SK-N-SH (cell line): ENCODE data around the gene PPP1R10. TPM values are rescaled to one million over a fixed set of nuclear protein-coding genes. Genes with fewer than 3 reads are reported as not detected.

Source experiments
- CTCF ChIA-PET: fragments of 300-600, 350-600 bp; formaldehyde crosslinking; extraction: SDS; loops from one replicate; lab custom pipeline; 2021; lab: Yijun Ruan, JAX
- POLR2A ChIA-PET: fragments of 350-600 bp; sonication (Branson Sonifier 250); formaldehyde crosslinking; extraction: SDS; loops from one replicate; lab custom pipeline; 2020; ENCODE audit warnings: antibody characterized with exemption, inconsistent platforms; lab: Yijun Ruan, JAX
- DNase-seq: peaks from one replicate; pipeline ENCODE4 v3.0.0; 2012
- H2AFZ ChIP-seq: fragments of 200-600 bp; sonication (generic); 2 replicates; pipeline ENCODE4 v1.8.1; 2016; ENCODE audit warnings: antibody characterized with exemption, mild to moderate bottlenecking, low read depth
- H3F3A ChIP-seq: fragments of 200-600 bp; sonication (generic); replicated peaks from 2 replicates; pipeline ENCODE3; 2016; ENCODE audit warnings: antibody characterized with exemption, mild to moderate bottlenecking; ENCODE audit not compliant: insufficient read depth
- H3K27ac ChIP-seq, 2 experiments: fragments of 200-500 bp in 1 of 2; fragments of 200-600 bp in 1 of 2; sonication (Bioruptor generic) in 1 of 2; sonication (generic), shearing (Covaris generic) in 1 of 2; 2 replicates each; pipeline versions ENCODE4 v1.5.1 to v1.6.1; 2014 to 2016; ENCODE audit warnings: low read depth in 2 of 2, inconsistent platforms in 1 of 2, low read length in 1 of 2, mild to moderate bottlenecking in 1 of 2, mixed read lengths in 1 of 2
- H3K27me3 ChIP-seq: fragments of 200-600 bp; sonication (generic), shearing (Covaris generic); 2 replicates; pipeline ENCODE4 v1.6.1; 2016; ENCODE audit warnings: mixed run types; ENCODE audit not compliant: insufficient read depth
- H3K36me3 ChIP-seq, 2 experiments: fragments of 200-500 bp in 1 of 2; fragments of 200-600 bp in 1 of 2; sonication (Bioruptor generic) in 1 of 2; sonication (generic) in 1 of 2; replicated peaks in 1 of 2; 2 replicates each; pipeline versions ENCODE3 to v1.5.1; 2014 to 2016; ENCODE audit warnings: low read length in 1 of 2, mild to moderate bottlenecking in 1 of 2; ENCODE audit not compliant: insufficient read depth in 2 of 2, control insufficient read depth in 1 of 2
- H3K4me1 ChIP-seq, 2 experiments: fragments of 200-500 bp in 1 of 2; fragments of 200-600 bp in 1 of 2; sonication (Bioruptor generic) in 1 of 2; sonication (generic), shearing (Covaris generic) in 1 of 2; 2 replicates each; pipeline versions ENCODE4 v1.5.1 to v1.6.1; 2014 to 2016; ENCODE audit warnings: low read depth in 1 of 2, low read length in 1 of 2, mixed run types in 1 of 2; ENCODE audit not compliant: insufficient read depth in 2 of 2, control insufficient read depth in 1 of 2
- H3K4me2 ChIP-seq: fragments of 200-600 bp; sonication (generic), shearing (Covaris generic); 2 replicates; pipeline ENCODE4 v1.6.1; 2017; ENCODE audit warnings: mixed run types
- H3K4me3 ChIP-seq, 2 experiments: fragments of 200-500 bp in 1 of 2; fragments of 200-600 bp in 1 of 2; sonication (Bioruptor generic) in 1 of 2; sonication (generic), shearing (Covaris generic) in 1 of 2; 2 replicates each; pipeline versions ENCODE4 v1.5.1 to v1.8.1; 2014 to 2016; ENCODE audit warnings: low read depth in 2 of 2, inconsistent platforms in 1 of 2, low read length in 1 of 2, mild to moderate bottlenecking in 1 of 2, mixed read lengths in 1 of 2, moderate library complexity in 1 of 2
- H3K79me2 ChIP-seq: fragments of 200-600 bp; sonication (generic); 2 replicates; pipeline ENCODE4 v1.8.1; 2017; ENCODE audit warnings: mild to moderate bottlenecking; ENCODE audit not compliant: insufficient read depth
- H3K9ac ChIP-seq: fragments of 200-600 bp; sonication (generic); 2 replicates; pipeline ENCODE4 v1.6.1; 2017; ENCODE audit warnings: mixed run types
- H3K9me2 ChIP-seq: fragments of 200-600 bp; sonication (generic); 2 replicates; pipeline ENCODE4 v1.6.1; 2017; ENCODE audit warnings: mixed run types
- H3K9me3 ChIP-seq: fragments of 200-600 bp; sonication (generic); 2 replicates; pipeline ENCODE4 v1.6.1; 2017; ENCODE audit warnings: mixed run types, mild to moderate bottlenecking, moderate library complexity
- H4K20me1 ChIP-seq: fragments of 200-600 bp; sonication (generic); 2 replicates; pipeline ENCODE4 v1.6.1; 2017; ENCODE audit warnings: mild to moderate bottlenecking, mixed run types; ENCODE audit not compliant: insufficient read depth
- CHD2 ChIP-seq: fragments of 150-350 bp; IDR thresholded peaks from 2 replicates; pipeline ENCODE4 v1.6.1; 2018; ENCODE audit warnings: low read length; ENCODE audit not compliant: partially characterized antibody
- ELF1 ChIP-seq: IDR thresholded peaks from 2 replicates; pipeline ENCODE4 v1.4.0; 2012
- EZH2phosphoT487 ChIP-seq: fragments of 200-600 bp; sonication (generic); IDR thresholded peaks from 2 replicates; pipeline ENCODE4 v1.6.1; 2017; ENCODE audit warnings: low read depth, mixed run types, mild to moderate bottlenecking, antibody characterized with exemption, moderate library complexity, borderline replicate concordance
- FOSL2 ChIP-seq: IDR thresholded peaks from 2 replicates; pipeline ENCODE4 v1.4.0; 2012; ENCODE audit warnings: low read depth, mild to moderate bottlenecking, moderate library complexity, borderline replicate concordance
- FOXJ3 ChIP-seq: sonication (generic); formaldehyde crosslinking; IDR thresholded peaks from 2 replicates; pipeline ENCODE4 v1.5.1; 2020; ENCODE audit warnings: mild to moderate bottlenecking, missing genetic modification reagents
- FOXM1 ChIP-seq: IDR thresholded peaks from 2 replicates; pipeline ENCODE4 v1.4.0; 2012; ENCODE audit warnings: low read depth, mild to moderate bottlenecking
- GATA2 ChIP-seq: sonication (generic); formaldehyde crosslinking; IDR thresholded peaks from 2 replicates; pipeline ENCODE4 v1.5.0; 2020; ENCODE audit warnings: mild to moderate bottlenecking, missing genetic modification reagents
- MEF2A ChIP-seq: IDR thresholded peaks from 2 replicates; pipeline ENCODE4 v1.4.0; 2012; ENCODE audit warnings: low read depth, borderline replicate concordance
- MXI1 ChIP-seq: IDR thresholded peaks from 2 replicates; pipeline ENCODE4 v1.6.1; 2012; ENCODE audit warnings: mild to moderate bottlenecking, low read depth, low read length, improper control_type of control experiment
- NFIC ChIP-seq: IDR thresholded peaks from 2 replicates; pipeline ENCODE4 v1.4.0; 2012; ENCODE audit warnings: borderline replicate concordance
- NRF1 ChIP-seq: IDR thresholded peaks from 2 replicates; pipeline ENCODE4 v1.6.1; 2012; ENCODE audit warnings: low read depth, mild to moderate bottlenecking, low read length
- RCOR1 ChIP-seq: fragments of 150-350 bp; IDR thresholded peaks from 2 replicates; pipeline ENCODE4 v1.6.1; 2017; ENCODE audit warnings: antibody characterized with exemption, low read length
- RXRA ChIP-seq: IDR thresholded peaks from 2 replicates; pipeline ENCODE4 v1.4.0; 2012; ENCODE audit warnings: low read depth, mild to moderate bottlenecking, borderline replicate concordance
- SIN3A ChIP-seq: IDR thresholded peaks from 2 replicates; pipeline ENCODE4 v1.6.1; 2012; ENCODE audit warnings: low read depth, mild to moderate bottlenecking, low read length, moderate library complexity, borderline replicate concordance
- WGBS: methylation state at CpG from one replicate; pipeline ENCODE4 v1.1.6; 2017; ENCODE audit warnings: low lambda C conversion rate; 5-methylcytosine and 5-hydroxymethylcytosine counted together
- polyA plus RNA-seq, 3 experiments: library from polyadenylated mRNA; depleted of rRNA; stranded (reverse); fragments of >200 nt; gene quantifications; 2 replicates each; pipeline ENCODE4 v1.2.3, GENCODE V29; 2012
- TF ChIP-seq, protein P1 (sequence below): IDR thresholded peaks from 2 replicates; pipeline ENCODE4 v1.6.1; 2012; ENCODE audit warnings: mild to moderate bottlenecking, low read depth, low read length, moderate library complexity
- TF ChIP-seq, protein P2 (sequence below): fragments of 200-600 bp; sonication (generic); IDR thresholded peaks from 2 replicates; pipeline ENCODE4 v1.6.1; 2017; ENCODE audit warnings: antibody characterized with exemption, mild to moderate bottlenecking, moderate library complexity

PPP1R10 gene
- polyA plus RNA-seq, 1 of the 3 experiments (the other 2 are of a cell fraction), result 16.8 TPM

DNA sequence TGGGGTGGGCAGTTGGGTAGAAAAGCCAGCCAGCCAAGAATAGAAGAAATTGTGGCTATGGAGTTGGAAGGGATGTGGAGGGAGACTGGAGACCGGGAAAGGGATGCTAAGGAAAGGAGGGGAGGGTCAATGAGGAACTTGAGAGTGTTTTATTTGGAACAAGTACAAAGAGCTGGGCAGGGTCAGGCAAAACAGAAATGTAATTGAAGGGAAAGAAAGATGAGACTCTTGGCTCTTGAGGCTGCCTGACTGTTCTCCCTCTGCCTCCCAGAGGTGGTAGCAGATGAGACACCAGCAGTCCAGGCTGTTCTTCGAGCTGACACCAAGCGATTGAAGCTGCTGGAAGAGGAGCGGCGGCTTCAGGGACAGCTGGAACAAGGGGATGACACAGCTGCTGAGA is 33.1 kb downstream of the PPP1R10 start:
- Histone ChIP-seq H3K4me1 (no peaks in the 10 kb centered on the region), H3K27me3 (no peaks in the 10 kb centered on the region), H3K79me2 (peaks cover 3% of the 10 kb centered on the region; the same call in 1 of the 2 replicates), H4K20me1 (no peaks in the 10 kb centered on the region), H3F3A (no peaks in the 10 kb centered on the region), H3K9me3 (no peaks in the 10 kb centered on the region), H3K27ac (no peak overlapping the region), H3K9me2 (no peaks in the 10 kb centered on the region), H3K9ac (no peak overlapping the region), H3K4me3 (no peak overlapping the region), H3K36me3 (peaks cover 61 to 66% of the 10 kb centered on the region in 2 experiments), H3K4me2 (no peak overlapping the region), H2AFZ (no peak overlapping the region)
- CTCF ChIA-PET, result interaction anchor here (1.2 to 3.7 kb wide), 4 partner anchors 13 to 42 kb away, joined by 3 to 17 read pairs (median 10); no protein-coding TSS in a partner anchor
- DNase-seq, result no peak
- POLR2A ChIA-PET, result interaction anchor here (1.5 to 1.6 kb wide), 2 partner anchors 13 to 14 kb away, joined by 3 to 5 read pairs; partner anchors contain the start of gene ABCF1
- no peak for TF ChIP-seq FOSL2
- TF ChIP-seq, protein P1, sequence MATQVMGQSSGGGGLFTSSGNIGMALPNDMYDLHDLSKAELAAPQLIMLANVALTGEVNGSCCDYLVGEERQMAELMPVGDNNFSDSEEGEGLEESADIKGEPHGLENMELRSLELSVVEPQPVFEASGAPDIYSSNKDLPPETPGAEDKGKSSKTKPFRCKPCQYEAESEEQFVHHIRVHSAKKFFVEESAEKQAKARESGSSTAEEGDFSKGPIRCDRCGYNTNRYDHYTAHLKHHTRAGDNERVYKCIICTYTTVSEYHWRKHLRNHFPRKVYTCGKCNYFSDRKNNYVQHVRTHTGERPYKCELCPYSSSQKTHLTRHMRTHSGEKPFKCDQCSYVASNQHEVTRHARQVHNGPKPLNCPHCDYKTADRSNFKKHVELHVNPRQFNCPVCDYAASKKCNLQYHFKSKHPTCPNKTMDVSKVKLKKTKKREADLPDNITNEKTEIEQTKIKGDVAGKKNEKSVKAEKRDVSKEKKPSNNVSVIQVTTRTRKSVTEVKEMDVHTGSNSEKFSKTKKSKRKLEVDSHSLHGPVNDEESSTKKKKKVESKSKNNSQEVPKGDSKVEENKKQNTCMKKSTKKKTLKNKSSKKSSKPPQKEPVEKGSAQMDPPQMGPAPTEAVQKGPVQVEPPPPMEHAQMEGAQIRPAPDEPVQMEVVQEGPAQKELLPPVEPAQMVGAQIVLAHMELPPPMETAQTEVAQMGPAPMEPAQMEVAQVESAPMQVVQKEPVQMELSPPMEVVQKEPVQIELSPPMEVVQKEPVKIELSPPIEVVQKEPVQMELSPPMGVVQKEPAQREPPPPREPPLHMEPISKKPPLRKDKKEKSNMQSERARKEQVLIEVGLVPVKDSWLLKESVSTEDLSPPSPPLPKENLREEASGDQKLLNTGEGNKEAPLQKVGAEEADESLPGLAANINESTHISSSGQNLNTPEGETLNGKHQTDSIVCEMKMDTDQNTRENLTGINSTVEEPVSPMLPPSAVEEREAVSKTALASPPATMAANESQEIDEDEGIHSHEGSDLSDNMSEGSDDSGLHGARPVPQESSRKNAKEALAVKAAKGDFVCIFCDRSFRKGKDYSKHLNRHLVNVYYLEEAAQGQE, result no peak
- TF ChIP-seq ELF1, result no peak
- TF ChIP-seq RXRA, result no peak
- no peak for TF ChIP-seq NFIC
- TF ChIP-seq MXI1, result no peak
- TF ChIP-seq SIN3A, result no peak
- no peak for TF ChIP-seq CHD2
- TF ChIP-seq FOXJ3 (CRISPR knock-in tag), result no peak
- TF ChIP-seq EZH2phosphoT487, result no peak
- TF ChIP-seq NRF1, result no peak
- TF ChIP-seq MEF2A, result no peak
- no peak for TF ChIP-seq RCOR1
- TF ChIP-seq GATA2 (CRISPR knock-in tag), result no peak
- TF ChIP-seq, protein P2, sequence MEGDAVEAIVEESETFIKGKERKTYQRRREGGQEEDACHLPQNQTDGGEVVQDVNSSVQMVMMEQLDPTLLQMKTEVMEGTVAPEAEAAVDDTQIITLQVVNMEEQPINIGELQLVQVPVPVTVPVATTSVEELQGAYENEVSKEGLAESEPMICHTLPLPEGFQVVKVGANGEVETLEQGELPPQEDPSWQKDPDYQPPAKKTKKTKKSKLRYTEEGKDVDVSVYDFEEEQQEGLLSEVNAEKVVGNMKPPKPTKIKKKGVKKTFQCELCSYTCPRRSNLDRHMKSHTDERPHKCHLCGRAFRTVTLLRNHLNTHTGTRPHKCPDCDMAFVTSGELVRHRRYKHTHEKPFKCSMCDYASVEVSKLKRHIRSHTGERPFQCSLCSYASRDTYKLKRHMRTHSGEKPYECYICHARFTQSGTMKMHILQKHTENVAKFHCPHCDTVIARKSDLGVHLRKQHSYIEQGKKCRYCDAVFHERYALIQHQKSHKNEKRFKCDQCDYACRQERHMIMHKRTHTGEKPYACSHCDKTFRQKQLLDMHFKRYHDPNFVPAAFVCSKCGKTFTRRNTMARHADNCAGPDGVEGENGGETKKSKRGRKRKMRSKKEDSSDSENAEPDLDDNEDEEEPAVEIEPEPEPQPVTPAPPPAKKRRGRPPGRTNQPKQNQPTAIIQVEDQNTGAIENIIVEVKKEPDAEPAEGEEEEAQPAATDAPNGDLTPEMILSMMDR, result no peak
- no peak for TF ChIP-seq FOXM1
- WGBS, result 94% methylated on average over 5 of the region's 5 CpGs
